ENCODE results near the gene ADGRA3.
A peak's percentile ranks its signal among the peaks of the same experiment; 100 is the strongest.
"Not testable (repeated sequence)": the region's sequence is repeated elsewhere in the genome, so short reads cannot be mapped to it uniquely, and the experiment has no call there.

Gene ADGRA3

DNA sequence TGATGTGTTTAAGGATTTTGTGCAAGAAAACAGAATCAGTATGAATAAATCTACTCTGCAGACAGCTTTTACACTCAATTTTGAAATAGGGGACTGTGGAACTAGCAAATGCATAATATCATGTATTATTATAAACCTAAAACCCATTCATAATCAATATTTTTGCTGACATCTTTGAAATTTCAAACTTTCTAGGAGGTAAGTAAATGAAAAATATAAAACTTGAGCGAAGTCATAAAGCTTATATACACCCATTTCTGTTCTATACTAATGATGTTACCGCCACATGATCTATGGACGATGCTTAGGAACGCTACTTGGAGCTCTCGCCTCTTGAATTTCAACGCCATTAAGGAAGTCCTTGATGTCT is 38.1 kb downstream of the ADGRA3 start:
- no peaks in the 10 kb centered on the region for H3K27me3 ChIP-seq (ENCODE audit: insufficient read depth, low read length, poor library complexity, severe bottlenecking)
- peaks cover 9% of the 10 kb centered on the region for H3K4me1 ChIP-seq (ENCODE audit: insufficient read depth, low read length, poor library complexity, severe bottlenecking)
- no peak for TF ChIP-seq EZH2phosphoT487 (IDR thresholded peaks at IDR 0.05; ENCODE audit: borderline replicate concordance)
- no peak for TF ChIP-seq CTCF (conservative IDR thresholded peaks at IDR 0.05; ENCODE audit: low read length)
- H3K4me3 ChIP-seq (ENCODE audit: low read length, poor library complexity, severe bottlenecking) = peak overlapping the region; percentile 17
- H3K36me3 ChIP-seq (ENCODE audit: insufficient read depth, low read length) = peaks cover 4% of the 10 kb centered on the region
- peak overlapping the region; percentile 52 for H3K4me2 ChIP-seq (ENCODE audit: low read depth, low read length, poor library complexity, severe bottlenecking)
- no peaks in the 10 kb centered on the region; the same call in 1 of the 2 replicates for H3F3A ChIP-seq (ENCODE audit: low read depth)
- no peaks in the 10 kb centered on the region for H3K9me3 ChIP-seq (ENCODE audit: insufficient read depth, low read depth, low read length)
- H3K79me2 ChIP-seq (ENCODE audit: insufficient read depth, low read length) = peaks cover 31% of the 10 kb centered on the region
- H3K9me2 ChIP-seq (replicated peaks; ENCODE audit: low read depth, low read length) = no peaks in the 10 kb centered on the region
- H3K9ac ChIP-seq (ENCODE audit: low read depth, low read length, poor library complexity, severe bottlenecking) = no peak overlapping the region
- H2AFZ ChIP-seq (ENCODE audit: low read length) = no peak overlapping the region
- peaks cover 9% of the 10 kb centered on the region for H4K20me1 ChIP-seq (ENCODE audit: insufficient read depth, low read length, poor library complexity, severe bottlenecking)

GRCh38 chr4:22477136-22477812 is 38.6 kb downstream of the ADGRA3 start:
- Histone ChIP-seq H3K4me1 (ENCODE audit: insufficient read depth, low read length, poor library complexity, severe bottlenecking) (peaks cover 8% of the 10 kb centered on the region), H3K36me3 (ENCODE audit: insufficient read depth, low read length) (peaks cover 9% of the 10 kb centered on the region), H2AFZ (ENCODE audit: low read length) (no peak overlapping the region), H4K20me1 (ENCODE audit: insufficient read depth, low read length, poor library complexity, severe bottlenecking) (peaks cover 9% of the 10 kb centered on the region), H3K9me3 (ENCODE audit: insufficient read depth, low read depth, low read length) (no peaks in the 10 kb centered on the region), H3F3A (ENCODE audit: low read depth) (no peaks in the 10 kb centered on the region; the same call in 1 of the 2 replicates), H3K4me3 (ENCODE audit: low read length, poor library complexity, severe bottlenecking) (peak overlapping the region; percentile 17), H3K4me2 (ENCODE audit: low read depth, low read length, poor library complexity, severe bottlenecking) (peak overlapping the region; percentile 52), H3K9me2 (replicated peaks; ENCODE audit: low read depth, low read length) (no peaks in the 10 kb centered on the region), H3K27me3 (ENCODE audit: insufficient read depth, low read length, poor library complexity, severe bottlenecking) (no peaks in the 10 kb centered on the region), H3K79me2 (ENCODE audit: insufficient read depth, low read length) (peaks cover 25% of the 10 kb centered on the region), H3K9ac (ENCODE audit: low read depth, low read length, poor library complexity, severe bottlenecking) (no peak overlapping the region)
- TF ChIP-seq EZH2phosphoT487 (IDR thresholded peaks at IDR 0.05; ENCODE audit: borderline replicate concordance) = no peak
- no peak for TF ChIP-seq CTCF (conservative IDR thresholded peaks at IDR 0.05; ENCODE audit: low read length)

- Histone ChIP-seq H3K4me2 (ENCODE audit: low read depth, low read length, poor library complexity, severe bottlenecking) (no peak overlapping the region), H3K79me2 (ENCODE audit: insufficient read depth, low read length) (peaks cover 20% of the 10 kb centered on the region), H4K20me1 (ENCODE audit: insufficient read depth, low read length, poor library complexity, severe bottlenecking) (peaks cover 9% of the 10 kb centered on the region), H3K9ac (ENCODE audit: low read depth, low read length, poor library complexity, severe bottlenecking) (no peak overlapping the region), H3K4me1 (ENCODE audit: insufficient read depth, low read length, poor library complexity, severe bottlenecking) (peaks cover 8% of the 10 kb centered on the region), H2AFZ (ENCODE audit: low read length) (no peak overlapping the region), H3F3A (ENCODE audit: low read depth) (no peaks in the 10 kb centered on the region; the same call in 1 of the 2 replicates), H3K4me3 (ENCODE audit: low read length, poor library complexity, severe bottlenecking) (no peak overlapping the region), H3K9me3 (ENCODE audit: insufficient read depth, low read depth, low read length) (no peaks in the 10 kb centered on the region), H3K27me3 (ENCODE audit: insufficient read depth, low read length, poor library complexity, severe bottlenecking) (no peaks in the 10 kb centered on the region), H3K36me3 (ENCODE audit: insufficient read depth, low read length) (peaks cover 14% of the 10 kb centered on the region), H3K9me2 (replicated peaks; ENCODE audit: low read depth, low read length) (no peaks in the 10 kb centered on the region)
- TF ChIP-seq CTCF (conservative IDR thresholded peaks at IDR 0.05; ENCODE audit: low read length) (no peak), EZH2phosphoT487 (IDR thresholded peaks at IDR 0.05; ENCODE audit: borderline replicate concordance) (no peak)
Observed at GRCh38 chr4:22476011-22476410, 39.9 kb downstream of the ADGRA3 start.

- H4K20me1 ChIP-seq (ENCODE audit: insufficient read depth, low read length, poor library complexity, severe bottlenecking); H3K9me2 ChIP-seq (replicated peaks; ENCODE audit: low read depth, low read length); H3K9me3 ChIP-seq (ENCODE audit: insufficient read depth, low read depth, low read length); H3K27me3 ChIP-seq (ENCODE audit: insufficient read depth, low read length, poor library complexity, severe bottlenecking); H3K4me3 ChIP-seq (ENCODE audit: low read length, poor library complexity, severe bottlenecking); H3K4me1 ChIP-seq (ENCODE audit: insufficient read depth, low read length, poor library complexity, severe bottlenecking); H2AFZ ChIP-seq (ENCODE audit: low read length); H3K4me2 ChIP-seq (ENCODE audit: low read depth, low read length, poor library complexity, severe bottlenecking); H3K9ac ChIP-seq (ENCODE audit: low read depth, low read length, poor library complexity, severe bottlenecking); H3F3A ChIP-seq (ENCODE audit: low read depth): not testable (repeated sequence)
- Histone ChIP-seq H3K79me2 (ENCODE audit: insufficient read depth, low read length) (peaks cover 16% of the 10 kb centered on the region; the same call in 1 of the 2 replicates), H3K36me3 (ENCODE audit: insufficient read depth, low read length) (peaks cover 20% of the 10 kb centered on the region)
Observed at GRCh38 chr4:22475311-22475646, 40.6 kb downstream of the ADGRA3 start.
